OCI-M1 (cell line): ENCODE data around the gene SYMPK.
"Not testable (repeated sequence)": the region's sequence is repeated elsewhere in the genome, so short reads cannot be mapped to it uniquely, and the experiment has no call there.

Experiments
- DNase-seq: peaks from one replicate; lab custom pipeline; 2025; lab: John Stamatoyannopoulos, UW

Gene SYMPK

GRCh38 chr19:45885556-45886426 is 22.8 kb upstream of the SYMPK start, which contains the start of gene IRF2BP1:
TSS of gene IRF2BP1 (minus strand) at chr19:45886141. CDS start at chr19:45885774, 367 bp downstream.
- DNase-seq, result peak; percentile 97

DNA sequence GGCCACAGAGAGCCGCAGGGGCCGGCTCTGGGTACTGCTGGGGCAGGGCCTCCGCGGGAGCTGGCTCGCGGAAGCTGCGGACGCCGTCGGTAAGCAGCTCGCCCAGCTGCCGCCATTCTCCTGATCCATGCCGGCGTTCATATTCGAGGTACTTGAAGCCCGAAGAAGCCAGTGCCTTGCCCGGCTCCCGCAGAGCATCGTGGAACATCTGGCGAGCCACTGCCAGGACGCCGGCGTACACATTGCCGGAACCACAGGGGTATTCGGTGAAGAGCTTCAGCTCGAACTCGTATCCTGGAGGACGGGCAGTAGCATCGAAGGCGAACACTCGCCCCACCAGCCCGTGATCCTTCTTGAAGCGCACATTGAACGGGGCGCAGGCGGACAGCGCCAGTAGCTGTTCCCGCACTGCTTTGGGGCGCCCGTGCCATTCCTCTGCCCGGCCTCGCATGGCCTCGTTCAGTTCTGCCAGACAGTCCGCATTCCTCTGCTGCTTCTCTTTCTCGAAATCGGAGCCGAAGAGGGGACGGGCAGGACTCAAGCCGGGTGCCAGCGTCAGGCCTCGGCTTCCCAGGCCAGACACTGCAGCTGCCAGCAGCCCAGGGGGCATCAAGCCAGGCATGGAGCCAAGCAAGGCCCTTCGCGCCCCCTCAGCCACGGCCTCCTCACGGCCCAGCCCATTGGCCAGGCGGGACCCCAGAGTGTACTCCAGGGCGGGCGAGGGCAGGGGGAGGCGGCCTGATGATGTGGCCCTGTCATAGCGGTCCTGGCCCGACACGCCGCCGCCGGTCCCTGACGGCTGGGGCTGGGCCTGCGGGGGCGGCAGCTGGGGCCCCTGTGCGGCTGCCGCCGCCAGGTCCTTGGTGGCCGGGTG is 22.0 kb upstream of the SYMPK start:
- peak; percentile 68 for DNase-seq

DNA sequence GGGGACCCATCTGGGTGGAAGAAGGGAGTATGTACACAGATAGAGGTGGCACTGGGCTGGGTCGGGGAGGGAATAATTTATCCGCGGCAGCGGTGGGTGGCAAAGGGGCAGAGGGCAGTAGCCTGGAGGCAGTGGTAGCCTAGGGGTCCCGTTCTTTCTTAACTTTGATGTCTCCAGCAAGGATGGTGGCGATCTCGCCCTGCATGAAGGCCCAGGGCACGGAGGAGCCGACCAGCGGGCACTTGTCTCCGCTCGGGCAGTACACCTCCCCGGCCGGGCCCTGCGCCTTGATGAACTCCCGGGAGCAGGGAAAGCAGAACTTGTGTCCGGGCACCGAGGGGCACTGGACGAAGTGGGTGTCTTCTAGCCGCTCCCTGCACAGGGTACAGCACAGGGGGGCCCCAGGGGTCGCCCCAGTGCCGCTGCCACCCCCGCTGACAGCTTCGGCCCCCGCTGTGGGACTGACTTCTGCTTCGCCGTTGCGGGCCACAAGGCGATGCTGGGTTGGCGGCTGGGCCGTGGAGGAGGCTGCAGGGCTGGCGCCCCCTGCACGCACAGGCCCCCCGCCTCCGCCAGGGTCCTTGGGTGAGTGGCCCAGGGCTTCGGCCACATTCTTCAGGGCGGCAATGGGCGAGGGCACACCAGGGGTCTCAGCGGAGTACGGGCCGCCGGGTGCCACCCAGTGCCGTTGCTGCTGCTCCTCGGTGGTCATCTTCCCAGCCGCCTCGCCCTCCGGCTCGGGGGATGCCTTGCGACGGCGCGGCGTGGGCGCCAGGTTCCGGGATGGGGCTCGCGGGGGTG is 21.1 kb upstream of the SYMPK start:
- DNase-seq, result no peak

DNA sequence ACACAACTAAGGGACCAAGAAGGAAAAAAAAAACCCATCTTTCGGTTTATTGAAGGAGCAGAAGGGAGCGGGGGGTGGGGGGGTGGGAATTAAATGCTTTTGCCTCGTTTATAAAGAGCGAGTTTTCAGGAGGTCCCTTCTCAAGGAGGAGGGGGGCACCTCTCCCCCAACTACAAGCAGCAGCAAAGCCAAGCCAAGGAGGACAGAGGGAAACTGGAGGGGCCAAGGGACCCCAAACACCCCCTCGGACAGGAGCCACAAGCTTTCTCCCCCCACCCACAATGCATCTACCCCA is 20.6 kb upstream of the SYMPK start:
- DNase-seq, result no peak

DNA sequence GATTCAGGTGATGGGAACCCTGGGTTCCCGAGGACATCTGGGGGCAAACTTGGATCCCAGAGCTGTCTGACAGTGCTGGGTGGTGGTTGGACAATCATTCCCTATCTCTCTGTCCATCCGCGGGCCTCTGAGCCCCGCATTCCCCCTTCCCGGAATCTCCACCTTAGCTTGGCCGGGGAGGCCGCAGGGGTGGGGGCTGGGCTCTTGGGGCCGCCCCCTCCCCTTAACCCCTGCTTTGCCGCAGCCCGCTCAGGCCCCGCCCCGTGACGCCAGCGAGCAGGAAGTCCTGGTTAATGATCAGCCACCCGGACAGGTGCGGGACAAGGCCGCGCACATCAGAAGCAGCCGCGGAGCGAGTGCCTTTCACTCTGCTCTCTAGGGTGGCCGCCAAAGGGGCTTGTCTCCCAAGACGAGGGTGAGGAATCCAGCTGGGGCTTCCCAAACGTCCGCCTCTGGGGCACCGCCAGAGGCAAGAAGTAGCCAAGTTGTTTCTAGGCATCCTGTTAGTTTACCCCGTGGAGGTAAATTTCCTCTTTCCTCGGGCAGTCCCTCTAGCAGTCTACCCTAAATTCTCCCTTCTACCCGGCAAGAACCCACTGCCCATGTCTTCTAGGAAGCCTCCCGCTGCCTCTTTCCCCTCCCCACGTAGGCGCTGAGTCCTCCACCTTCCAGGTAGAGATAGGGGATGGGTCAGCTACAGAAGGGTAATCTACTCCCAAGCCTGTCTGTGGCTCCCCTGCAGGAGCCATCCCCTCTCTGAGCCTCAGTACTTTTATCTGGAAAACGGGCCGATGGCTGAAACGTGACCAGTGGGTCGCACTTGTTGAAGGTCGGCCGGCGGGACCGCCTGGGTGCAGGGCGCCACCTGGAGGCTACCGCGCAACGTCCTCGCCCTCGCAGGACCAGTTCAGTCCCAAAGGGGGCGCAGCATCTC is 20.0 kb upstream of the SYMPK start:
- peak; percentile 96 for DNase-seq

DNA sequence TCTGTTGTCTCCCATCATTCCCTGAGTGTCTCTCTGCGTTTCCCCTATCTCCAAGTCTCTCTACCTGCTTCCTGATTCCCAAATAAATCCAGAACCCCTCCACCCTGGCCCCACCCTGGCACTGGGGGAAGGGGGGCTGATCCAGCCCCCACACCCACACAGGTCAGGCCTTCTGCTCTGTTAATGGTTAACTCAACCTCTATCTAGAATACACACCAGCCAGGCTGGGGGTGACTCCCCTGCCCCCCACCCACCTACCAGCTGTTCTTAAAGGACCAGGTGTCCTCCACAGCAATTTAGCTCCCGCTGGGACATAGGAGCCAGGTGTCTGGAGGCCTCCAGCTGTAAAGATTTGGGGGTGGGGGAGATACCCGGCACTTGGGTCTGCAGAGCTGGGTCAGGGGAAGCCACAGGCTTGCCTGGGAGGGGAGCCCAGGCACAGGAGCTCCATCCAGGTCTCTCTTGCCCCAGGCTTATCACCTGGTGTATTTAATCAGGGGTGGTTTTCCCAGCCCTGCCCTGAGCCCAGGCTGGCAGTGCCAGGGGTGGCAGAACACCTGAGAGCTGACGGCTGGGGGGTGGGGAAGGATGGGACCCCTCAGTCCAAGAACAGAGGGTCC is 19.1 kb upstream of the SYMPK start:
- DNase-seq, result no peak

DNA sequence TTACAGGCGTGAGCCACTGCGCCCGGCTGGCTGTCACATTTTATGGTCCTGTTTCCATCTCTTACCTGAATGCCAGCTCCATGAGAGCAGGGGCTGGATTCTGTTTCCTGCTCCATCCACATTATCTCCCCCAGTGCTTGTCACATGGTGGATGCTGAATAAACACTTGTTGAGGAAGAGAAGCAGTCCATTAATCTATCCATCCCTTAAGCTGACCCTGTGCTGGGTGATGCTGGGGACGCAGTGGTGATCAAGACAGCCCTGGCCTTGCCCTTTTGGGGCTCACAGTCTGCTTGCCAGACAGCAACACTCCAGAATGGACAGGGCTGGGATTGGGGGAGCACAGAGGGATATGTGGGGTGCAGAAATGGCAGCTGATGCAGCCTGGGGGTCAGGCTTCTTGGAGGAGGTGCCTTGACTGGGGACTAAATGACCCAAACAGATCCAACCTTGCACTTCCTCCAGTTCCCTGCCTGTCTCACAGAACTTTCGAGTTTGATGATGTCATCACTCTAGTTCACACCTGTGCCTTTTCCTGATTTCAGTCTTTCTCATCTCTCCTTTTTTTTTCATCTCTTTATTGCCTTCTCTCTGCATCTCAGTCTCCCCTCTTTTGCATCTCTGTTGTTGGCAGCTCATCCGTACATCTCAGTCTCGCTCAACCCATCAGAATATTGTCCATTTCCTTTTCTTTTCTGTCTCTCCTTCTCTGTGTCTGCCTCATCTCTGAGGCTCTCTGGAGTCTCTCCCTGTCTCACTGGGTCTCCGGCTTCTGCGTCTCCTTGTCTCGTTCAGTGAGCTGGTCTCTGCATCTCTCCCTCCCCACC is 18.3 kb upstream of the SYMPK start:
- no peak for DNase-seq

DNA sequence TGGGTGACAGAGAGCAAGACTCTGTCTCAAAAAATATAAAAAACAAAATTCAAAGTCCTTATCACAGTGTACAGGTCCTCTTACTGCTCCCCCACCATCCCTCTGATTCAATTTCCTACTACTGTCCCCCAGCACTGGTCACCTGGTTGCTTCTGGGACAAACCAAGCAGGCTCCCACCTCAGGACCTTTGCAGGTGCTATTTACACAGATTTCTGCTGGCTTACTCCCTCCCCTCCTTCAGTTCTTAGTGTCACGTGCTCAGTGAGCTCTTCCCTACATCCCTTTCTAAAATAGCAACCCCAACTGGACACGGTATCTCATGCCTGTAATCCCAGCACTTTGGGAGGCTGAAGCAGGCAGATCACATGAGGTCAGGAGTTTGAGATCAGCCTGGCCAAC is 17.0 kb upstream of the SYMPK start:
- no peak for DNase-seq

DNA sequence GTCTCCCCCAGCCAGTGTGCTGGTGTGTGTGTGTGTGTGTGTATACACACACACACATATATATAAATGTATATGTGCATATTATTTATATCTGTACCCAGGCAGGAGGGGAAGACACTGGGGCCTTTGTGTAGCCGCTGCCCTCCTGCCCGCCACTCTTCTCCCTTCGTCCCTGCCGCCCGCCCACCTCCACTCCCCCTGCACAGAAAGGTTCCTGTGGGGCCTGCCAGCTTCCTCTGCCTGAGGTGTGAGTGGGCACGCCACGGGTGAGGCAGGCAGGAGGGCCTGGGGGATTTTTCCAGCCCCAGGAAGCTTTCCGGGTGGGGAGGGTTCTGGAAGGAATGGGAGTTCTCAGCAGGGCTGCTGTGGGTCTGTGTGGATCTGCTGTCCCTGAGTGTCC is 16.1 kb upstream of the SYMPK start:
- no peak for DNase-seq

DNA sequence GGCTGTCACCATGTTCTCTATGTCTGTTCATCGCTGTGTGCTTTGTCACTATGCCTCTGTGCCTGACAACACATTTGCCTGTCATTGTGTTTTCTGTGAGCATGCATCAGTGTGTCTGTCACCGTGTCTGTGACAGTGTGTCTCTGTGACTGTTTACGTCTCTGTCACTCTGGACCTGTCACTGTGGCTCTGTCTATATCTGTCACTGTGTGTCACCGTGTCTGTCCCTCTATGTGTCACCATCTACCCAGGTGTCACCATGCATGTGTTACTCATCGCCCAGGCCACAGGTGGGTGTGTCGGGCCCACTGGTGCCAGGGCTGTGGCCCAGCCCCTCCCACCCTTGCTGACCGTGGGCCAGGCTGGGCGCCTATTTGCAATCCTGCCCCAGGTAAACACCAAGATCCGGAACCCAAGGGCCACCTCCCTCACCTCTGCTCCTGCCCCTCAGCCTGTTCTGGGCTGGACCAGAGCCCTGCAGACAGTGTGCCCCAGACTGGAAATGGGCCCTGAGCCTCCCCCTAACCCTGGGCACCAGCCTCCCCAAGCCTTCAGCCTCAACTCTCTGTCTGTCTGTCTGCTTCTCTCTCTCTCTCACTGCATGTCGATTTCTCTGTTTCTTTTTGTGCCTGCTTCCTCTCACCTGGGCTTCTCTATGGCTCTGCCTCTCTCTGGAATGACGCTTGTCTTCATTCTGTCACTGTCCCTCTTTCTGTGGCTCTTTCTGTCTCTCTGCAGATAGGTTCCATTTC is 15.3 kb upstream of the SYMPK start:
- DNase-seq, result no peak

GRCh38 chr19:45876411-45877197 is 13.7 kb upstream of the SYMPK start:
- DNase-seq, result no peak

DNA sequence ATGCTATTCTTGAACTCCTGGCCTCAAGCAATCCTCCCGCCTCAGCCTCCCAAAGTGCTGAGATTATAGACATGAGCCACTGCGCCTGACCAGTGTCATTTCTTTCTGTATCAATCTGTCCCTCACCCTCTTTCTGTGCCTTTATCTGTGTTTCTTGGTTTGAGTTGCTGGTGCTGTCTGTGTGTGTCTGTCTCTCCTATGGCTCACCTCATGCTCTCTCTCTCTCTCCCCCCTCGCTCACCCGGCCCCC is 13.1 kb upstream of the SYMPK start:
- no peak for DNase-seq

DNA sequence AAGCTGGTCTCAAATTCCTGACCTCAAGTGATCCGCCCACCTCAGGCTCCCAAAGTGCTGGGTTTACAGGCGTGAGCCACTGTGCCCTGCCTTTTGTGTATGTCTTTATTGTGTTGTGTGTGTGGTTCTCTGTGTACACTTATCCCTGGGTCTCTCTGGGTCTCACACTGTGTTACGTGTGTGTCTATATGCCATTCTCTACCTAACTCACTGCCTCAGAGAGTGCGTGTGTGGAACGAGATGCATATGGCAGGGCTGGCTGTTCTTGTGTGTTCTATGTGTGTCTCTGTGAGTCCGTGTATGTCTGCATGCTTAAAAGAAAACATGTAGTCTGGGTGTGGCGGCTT is 11.6 kb upstream of the SYMPK start:
- DNase-seq, result no peak

DNA sequence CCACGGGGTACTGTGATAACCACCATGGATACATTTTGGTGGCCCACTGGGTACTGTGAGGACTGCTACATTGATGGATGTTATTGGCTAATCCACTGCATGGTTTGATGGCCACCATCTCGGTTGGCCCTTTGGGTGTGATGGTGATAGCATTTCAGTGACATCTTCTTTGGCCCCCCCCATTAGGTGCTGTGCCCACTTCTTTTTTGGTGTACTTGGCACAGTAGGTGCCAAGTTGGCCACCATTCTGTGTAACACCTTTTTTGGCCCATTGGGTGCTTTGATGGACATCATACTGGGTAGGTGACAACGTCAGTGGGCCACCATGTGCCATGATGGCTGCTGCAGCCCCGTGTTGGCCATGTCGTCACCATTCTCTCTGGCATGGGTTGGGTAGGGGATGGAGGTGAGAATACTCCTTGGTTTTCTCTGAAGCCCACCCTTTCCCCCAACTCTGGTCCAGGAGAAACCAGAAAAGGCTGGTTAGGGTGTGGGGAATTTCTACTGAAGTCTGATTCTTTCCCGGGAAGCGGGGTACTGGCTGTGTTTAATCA is 10.3 kb upstream of the SYMPK start:
- DNase-seq, result no peak

DNA sequence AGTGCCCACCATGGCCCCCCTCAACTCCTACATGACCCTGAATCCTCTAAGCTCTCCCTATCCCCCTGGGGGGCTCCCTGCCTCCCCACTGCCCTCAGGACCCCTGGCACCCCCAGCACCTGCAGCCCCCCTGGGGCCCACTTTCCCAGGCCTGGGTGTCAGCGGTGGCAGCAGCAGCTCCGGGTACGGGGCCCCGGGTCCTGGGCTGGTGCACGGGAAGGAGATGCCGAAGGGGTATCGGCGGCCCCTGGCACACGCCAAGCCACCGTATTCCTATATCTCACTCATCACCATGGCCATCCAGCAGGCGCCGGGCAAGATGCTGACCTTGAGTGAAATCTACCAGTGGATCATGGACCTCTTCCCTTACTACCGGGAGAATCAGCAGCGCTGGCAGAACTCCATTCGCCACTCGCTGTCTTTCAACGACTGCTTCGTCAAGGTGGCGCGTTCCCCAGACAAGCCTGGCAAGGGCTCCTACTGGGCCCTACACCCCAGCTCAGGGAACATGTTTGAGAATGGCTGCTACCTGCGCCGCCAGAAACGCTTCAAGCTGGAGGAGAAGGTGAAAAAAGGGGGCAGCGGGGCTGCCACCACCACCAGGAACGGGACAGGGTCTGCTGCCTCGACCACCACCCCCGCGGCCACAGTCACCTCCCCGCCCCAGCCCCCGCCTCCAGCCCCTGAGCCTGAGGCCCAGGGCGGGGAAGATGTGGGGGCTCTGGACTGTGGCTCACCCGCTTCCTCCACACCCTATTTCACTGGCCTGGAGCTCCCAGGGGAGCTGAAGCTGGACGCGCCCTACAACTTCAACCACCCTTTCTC is 9.4 kb upstream of the SYMPK start:
- no peak for DNase-seq

- DNase-seq, result no peak
Measured at GRCh38 chr19:45870798-45871197, 7.9 kb upstream of the SYMPK start.

GRCh38 chr19:45867241-45867640 is 4.3 kb upstream of the SYMPK start:
- DNase-seq, result not testable (repeated sequence)
